Ramos (cell line): ENCODE measurements around the gene KLHL2.
"Not testable (repeated sequence)": the region's sequence is repeated elsewhere in the genome, so short reads cannot be mapped to it uniquely, and the experiment has no call there.

Experiments used
- in situ Hi-C: fragments of 300-500 bp; cut with MboI; formaldehyde crosslinking; loops from one replicate; pipeline ENCODE4 v1.14.3; 2022; ENCODE audit warnings: low sequenced_read_pairs; ENCODE audit not compliant: unreplicated experiment

The KLHL2 gene, protein sequence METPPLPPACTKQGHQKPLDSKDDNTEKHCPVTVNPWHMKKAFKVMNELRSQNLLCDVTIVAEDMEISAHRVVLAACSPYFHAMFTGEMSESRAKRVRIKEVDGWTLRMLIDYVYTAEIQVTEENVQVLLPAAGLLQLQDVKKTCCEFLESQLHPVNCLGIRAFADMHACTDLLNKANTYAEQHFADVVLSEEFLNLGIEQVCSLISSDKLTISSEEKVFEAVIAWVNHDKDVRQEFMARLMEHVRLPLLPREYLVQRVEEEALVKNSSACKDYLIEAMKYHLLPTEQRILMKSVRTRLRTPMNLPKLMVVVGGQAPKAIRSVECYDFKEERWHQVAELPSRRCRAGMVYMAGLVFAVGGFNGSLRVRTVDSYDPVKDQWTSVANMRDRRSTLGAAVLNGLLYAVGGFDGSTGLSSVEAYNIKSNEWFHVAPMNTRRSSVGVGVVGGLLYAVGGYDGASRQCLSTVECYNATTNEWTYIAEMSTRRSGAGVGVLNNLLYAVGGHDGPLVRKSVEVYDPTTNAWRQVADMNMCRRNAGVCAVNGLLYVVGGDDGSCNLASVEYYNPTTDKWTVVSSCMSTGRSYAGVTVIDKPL

DNA sequence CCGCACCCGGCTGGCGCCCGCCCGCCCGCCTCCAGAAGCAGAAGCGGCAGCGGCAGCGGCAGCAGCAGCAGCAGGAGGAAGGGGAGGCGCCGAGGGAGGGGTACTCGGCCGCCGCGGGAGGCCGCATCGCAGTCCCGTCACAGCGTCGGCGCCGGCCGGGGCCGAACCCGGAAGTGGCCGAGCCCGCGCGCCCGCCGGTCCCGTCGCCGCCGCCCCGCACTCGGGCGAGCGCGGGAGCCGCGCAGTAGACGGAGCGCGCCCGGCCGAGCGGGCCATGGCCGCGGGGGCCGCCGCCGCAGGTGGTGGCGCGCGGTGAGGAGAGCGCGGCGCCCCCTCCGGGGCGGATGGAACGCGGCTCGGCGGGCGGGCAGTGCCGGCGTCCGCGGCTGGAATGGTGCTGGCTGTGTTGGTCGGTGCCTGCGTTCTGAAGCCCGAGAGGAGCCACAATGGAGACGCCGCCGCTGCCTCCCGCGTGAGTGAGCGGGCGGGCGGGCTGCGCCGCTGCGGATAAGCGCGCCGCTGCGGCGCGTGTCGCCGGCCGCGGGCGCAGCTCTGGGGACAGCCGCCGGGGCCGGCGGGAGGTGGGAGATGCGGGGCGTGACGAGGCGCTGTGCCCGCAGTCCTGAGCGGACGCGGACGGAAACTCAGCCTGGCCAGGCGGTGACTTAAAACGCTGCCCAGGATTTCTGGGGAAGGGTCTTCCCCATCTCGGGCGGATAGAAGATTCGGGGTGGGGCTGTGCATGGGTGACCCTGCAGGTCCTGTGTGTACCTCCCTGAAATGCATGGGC lies at the start of gene KLHL2:
TSS of gene KLHL2 (plus strand) at position 131 of the 790 bp plus-strand sequence. CDS start at position 447, 316 bp downstream.
- in situ Hi-C loops, result no loop called here

- in situ Hi-C loops, result no loop called here
These were observed 48.6 kb upstream of the KLHL2 start for GRCh38 chr4:165158762-165159161.

- in situ Hi-C loops, result no loop called here
These were observed 43.1 kb upstream of the KLHL2 start for GRCh38 chr4:165164257-165164656.

GRCh38 chr4:165166872-165167271 lies 40.5 kb upstream of the KLHL2 start:
- in situ Hi-C loops, result not testable (repeated sequence)

- in situ Hi-C loops, result no loop called here
These were observed 39.7 kb upstream of the KLHL2 start for GRCh38 chr4:165167650-165168049.

- in situ Hi-C loops, result no loop called here
These were observed 36.5 kb upstream of the KLHL2 start for GRCh38 chr4:165170819-165171218.

GRCh38 chr4:165175470-165175869 lies 31.9 kb upstream of the KLHL2 start:
- in situ Hi-C loops, result not testable (repeated sequence)

DNA sequence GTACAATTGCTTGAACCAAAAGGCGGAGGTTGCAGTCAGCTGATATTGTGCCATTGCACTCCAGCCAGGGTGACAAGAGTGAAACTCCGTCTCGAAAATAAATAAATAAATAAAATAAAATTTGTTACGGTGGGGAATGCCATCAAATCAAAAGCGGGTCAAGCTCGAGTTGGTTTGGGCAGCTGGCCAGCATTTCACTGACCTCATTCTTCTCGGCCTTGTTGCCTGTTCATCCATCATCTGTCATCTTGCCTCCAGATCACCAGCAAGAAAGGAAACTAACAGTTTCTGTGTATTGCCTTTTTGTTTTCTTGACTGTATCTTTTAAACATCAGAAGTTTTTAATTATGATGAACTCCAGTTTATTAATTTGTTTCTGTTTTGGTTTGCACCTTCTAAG lies 31.5 kb upstream of the KLHL2 start:
- in situ Hi-C loops, result no loop called here

DNA sequence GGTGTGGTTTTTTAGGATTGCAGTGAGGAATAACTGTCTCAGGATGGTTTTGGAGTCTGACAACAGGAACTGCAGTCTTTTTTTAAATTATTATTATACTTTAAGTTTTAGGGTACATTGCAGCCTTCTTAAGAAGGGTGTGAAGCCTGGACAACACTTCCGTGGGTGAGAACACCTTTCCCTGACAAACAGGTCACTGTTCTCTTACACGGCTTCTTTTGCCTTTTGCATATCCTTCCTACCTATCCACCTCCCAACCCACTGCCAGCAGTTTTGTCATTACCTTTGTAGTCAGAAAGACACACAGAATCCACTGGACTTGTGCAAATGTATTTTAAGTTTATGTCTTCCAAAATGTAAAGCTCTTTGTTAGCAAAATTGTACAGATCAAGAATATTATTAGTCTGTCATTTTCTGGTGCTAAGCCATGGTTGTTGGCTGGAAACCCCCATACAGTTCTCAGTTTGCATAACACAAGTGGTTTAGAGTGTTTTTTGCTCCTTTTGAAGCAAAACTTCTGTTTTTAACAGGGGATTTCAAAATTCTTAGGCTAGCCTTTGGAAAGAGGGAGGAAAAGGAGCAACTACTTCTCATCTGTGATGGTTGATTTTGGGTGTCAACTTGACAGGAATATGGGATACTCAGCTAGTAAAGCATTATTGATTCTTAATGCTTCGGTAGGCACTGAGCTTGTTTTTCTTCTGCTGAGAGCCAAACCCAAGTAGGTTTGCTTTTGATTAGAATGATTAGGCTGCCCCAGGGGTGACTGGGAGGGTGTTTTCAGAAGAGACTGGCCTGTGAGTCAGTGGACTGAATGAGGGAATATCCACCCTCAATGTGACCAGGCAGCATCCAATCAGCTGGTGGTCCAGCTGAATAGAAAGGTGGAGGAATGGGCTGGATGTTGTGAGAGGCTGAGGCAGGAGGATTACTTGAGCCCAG lies 29.4 kb upstream of the KLHL2 start:
- in situ Hi-C loops, result no loop called here

- in situ Hi-C loops, result no loop called here
These were observed 23.1 kb upstream of the KLHL2 start for GRCh38 chr4:165184220-165184619.

DNA sequence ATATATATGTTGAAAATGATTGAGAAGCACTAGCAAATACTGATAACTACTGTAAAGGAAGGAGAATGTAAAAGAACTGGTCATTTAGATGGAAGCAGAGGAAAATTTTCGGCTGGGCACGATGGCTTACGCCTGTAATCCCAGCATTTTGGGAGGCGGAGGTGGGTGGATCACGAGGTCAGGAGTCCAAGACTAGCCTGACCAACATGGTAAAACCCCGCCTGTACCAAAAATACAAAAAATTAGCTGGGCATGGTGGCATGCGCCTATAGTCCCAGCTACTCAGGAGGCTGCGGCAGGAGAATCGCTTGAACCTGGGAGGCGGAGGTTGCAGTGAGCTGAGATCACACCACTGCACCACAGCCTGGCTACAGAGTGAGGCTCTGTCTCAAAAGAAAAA lies 22.4 kb upstream of the KLHL2 start:
- in situ Hi-C loops, result not testable (repeated sequence)

- in situ Hi-C loops, result no loop called here
These were observed 21.9 kb upstream of the KLHL2 start for GRCh38 chr4:165185448-165185847.

DNA sequence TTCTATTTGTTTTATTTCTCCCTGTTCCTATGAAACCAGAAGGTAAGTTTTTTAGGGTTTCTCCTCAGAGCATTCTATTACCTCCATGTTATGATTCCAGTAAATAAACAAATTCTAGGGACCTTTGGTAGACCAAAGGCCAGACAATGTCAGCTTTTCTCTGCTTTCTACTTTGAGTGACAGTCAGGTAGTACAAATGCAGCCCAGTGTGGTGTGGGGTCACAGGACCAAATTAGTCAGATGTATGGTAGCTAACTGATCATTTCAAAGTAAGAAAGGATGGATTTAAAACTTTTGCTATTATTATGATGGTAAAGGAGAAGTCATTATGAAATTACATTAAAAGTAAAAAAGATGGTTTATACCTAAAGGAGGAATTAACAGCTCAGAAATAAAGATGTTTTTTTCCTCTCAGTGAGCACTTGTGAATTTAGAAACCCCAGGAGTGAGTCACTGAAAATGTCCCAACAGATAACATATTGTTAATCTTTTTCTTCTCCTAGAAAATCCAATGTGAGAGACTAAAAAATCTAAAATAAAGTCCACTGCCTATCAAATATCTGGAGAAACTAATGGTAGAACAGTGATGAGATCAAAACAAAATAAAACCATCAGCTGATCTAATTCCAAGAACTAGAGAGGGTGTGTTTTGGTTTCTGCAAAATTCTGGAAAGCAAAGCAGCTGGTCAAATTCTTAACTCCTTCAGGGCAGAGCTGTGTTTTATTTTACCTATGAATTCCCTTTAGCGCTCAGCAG lies 16.6 kb upstream of the KLHL2 start:
- in situ Hi-C loops, result no loop called here

- in situ Hi-C loops, result no loop called here
These were observed 16.1 kb upstream of the KLHL2 start for GRCh38 chr4:165191348-165191656.

DNA sequence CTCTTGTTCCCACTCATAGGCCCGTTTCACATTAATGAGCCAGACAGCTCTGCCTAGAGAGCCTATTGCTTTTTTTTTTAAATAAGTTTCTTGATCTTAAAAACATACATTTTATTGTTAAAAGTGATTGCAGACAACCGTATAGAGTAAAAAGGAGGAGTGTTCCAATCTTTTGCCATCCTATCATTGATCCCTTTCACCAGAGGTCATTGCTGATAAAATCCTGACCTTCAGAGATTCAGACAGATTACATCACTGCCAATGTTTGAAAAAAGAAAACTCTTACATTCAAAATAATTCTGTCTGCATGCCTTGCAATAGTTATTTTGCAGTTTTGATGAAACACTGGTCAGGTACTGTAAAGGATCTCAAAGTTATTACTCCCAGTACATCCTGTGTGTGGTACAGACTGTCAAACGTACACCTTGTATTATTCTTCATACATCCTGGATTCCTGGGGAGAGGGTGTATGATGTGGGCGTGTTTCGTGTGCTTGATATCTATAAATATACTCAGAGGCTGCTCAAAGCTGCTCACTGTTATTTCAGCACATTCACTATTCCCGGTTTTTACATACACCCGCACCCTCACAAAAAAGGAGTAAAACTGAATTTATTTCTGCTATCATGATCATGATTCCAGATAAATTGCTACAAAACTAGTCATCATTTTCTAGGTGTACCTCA lies 15.4 kb upstream of the KLHL2 start:
- in situ Hi-C loops, result no loop called here

DNA sequence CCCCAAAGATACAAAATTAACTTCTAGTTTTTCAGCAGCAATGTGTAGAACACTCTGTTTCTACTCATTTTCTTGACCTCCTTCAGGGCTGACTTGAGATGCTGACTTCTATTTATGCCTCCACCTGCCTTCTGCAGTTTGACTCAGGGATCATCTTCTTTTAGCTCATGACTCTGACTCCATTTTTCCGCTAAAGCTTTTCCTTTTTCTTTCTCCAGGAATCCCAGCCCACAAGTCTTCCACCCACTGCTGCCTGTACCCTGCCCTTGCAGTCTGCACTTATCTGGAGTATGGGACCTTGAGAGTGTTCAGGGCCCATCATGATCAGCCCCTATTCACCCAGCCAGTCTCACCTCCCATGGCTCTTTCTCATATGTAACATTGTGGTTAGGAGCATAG lies 14.9 kb upstream of the KLHL2 start:
- in situ Hi-C loops, result no loop called here

DNA sequence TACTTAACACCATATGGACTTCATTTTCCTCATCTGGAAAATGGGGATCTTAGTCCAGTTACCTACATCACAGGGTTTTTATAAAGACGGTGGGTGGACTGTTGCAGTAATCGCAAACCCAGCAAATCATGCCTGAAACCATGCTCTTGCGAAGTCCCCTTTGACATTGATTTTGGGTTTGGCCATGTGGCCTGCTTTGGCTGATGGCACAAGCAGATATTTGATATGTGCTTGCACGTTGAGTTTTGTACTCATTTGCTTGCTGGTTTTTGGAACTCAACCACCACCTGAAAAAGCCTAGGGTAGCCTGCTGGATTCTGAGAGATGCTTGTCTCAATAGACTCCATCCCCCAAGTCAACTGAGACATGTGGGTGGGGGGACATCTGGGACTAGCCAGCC lies 14.4 kb upstream of the KLHL2 start:
- in situ Hi-C loops, result no loop called here

DNA sequence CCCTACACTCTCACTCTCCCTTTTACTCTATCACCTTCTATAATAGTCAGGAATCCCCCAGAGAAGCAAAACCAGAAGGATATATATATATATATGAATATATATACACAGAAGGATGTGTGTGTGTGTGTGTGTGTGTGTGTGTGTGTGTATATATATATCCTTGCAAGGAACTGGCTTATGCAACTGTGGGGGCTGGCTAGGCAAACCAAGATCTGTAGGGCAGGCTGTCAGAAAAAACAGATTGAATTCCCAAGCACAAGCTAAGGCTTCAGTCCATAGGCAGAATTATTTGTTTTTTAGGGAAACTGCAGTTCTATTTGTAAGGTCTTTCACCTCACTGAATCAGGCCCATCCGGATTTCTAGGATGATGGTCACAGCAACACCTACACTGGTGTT lies 13.0 kb upstream of the KLHL2 start:
- in situ Hi-C loops, result no loop called here

DNA sequence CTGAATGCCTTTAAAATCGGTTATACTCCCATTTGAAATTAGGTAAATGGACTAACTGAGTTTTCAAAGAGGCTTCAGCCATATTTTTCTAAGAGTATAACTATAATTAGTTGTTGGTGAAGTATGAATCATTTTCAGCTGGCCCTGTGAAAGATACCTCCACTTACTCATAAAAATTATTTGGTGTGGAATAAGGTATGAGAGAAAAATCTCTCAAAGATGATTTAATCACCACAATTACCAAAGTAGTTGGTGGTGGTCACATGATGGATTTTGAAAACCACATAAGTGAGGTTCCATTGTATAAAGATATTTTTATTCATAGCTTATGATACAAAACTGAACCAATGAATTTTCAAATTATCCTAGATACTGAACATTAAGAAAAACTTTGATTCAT lies 9.0 kb upstream of the KLHL2 start:
- in situ Hi-C loops, result no loop called here
